ENCODE results near the gene SEMA4D.

Gene SEMA4D

DNA sequence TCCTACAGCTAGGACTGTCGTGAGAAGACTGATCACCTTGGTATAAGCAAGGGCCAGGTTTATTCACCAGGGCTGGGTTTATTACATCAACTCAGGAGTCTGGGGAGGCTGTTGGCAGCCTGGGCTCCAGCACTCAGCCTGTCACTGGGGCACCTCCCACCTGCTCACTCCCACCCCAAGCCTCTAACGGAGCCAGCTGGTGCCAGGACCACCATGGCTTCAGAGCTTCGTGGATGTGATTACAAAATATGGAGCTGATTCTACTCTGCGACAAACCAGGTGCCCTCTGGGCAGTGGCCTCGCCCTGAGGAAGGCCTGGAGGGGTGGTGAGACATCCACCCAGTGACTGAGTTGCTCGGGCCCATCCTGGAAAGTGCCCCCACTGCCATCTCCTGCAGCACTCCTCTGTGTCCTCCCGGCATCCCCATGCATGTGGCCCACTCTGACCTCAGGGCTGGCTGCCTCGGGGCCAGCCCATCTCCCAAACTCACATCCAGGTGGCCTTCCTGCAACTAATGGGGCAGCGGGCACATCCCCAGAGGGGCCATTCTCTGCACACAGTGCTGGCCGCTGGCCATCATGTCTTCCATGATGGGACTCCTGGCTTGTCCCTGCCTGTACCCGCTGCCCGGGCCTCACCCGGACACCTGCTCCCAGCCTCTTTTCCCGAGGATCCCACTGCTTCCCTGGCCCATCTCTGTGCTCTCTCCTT is 130.0 kb downstream of the SEMA4D start:
- TF ChIP-seq, protein P1, sequence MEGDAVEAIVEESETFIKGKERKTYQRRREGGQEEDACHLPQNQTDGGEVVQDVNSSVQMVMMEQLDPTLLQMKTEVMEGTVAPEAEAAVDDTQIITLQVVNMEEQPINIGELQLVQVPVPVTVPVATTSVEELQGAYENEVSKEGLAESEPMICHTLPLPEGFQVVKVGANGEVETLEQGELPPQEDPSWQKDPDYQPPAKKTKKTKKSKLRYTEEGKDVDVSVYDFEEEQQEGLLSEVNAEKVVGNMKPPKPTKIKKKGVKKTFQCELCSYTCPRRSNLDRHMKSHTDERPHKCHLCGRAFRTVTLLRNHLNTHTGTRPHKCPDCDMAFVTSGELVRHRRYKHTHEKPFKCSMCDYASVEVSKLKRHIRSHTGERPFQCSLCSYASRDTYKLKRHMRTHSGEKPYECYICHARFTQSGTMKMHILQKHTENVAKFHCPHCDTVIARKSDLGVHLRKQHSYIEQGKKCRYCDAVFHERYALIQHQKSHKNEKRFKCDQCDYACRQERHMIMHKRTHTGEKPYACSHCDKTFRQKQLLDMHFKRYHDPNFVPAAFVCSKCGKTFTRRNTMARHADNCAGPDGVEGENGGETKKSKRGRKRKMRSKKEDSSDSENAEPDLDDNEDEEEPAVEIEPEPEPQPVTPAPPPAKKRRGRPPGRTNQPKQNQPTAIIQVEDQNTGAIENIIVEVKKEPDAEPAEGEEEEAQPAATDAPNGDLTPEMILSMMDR (IDR thresholded peaks at IDR 0.05), result no peak

DNA sequence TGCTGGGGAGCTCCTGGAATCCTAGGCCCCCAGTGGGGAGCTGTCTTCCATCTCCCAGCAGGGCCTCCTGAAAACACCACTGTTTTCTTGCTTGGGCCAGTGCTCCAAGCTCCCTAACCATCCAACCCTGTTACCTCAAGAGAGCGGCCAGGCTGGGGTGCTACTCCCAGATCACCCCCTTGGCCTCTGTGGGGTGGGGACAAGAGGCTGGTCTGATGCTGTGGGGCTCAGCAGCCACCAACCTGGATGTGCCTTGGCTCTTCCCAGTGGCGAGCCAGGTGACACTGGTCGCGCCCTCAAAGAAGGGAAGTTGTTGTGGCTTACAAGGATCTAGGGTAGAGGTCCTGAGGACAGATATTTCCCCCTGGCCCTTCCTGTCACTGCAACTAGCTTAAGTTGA is 130.6 kb downstream of the SEMA4D start:
- TF ChIP-seq, protein P1 (IDR thresholded peaks at IDR 0.05), result no peak

DNA sequence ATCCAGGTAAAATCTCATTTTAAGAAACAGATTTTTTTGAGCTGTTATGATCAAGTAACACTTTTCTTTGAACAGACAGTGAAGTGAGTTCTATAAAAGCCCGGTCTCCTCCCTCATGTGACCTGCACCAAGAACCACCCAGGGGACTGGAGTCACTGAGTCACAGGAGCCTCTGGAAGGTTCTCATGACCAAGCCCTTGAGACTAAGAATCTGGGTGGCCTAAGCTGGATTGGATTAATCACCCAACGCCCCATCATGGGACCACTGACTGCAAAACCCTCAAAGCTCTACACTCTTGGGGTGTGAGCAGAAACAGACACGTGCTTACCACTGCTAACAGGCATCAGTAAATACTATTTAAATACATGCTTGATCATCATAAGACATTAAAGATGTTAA is 131.2 kb downstream of the SEMA4D start:
- TF ChIP-seq, protein P1 (IDR thresholded peaks at IDR 0.05), result no peak

DNA sequence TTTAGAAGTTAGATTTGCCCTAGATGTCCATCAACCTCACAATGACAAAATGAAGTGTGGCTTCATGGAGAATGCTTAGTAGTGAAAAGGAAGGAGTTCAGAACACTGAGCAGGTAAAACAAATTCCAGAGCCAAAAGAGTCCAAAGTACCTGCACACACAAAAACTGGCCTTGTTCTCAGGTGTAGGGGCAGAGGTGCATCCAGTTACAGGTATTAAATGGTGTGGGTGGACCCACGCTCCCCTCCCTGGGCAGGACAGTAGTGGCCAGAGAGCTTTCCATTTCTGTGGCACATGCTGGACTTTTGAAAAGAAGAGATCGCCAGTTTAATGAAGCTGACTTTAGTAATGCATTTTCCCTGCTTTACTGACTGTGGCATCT is 132.4 kb downstream of the SEMA4D start:
- TF ChIP-seq, protein P1 (IDR thresholded peaks at IDR 0.05), result no peak

DNA sequence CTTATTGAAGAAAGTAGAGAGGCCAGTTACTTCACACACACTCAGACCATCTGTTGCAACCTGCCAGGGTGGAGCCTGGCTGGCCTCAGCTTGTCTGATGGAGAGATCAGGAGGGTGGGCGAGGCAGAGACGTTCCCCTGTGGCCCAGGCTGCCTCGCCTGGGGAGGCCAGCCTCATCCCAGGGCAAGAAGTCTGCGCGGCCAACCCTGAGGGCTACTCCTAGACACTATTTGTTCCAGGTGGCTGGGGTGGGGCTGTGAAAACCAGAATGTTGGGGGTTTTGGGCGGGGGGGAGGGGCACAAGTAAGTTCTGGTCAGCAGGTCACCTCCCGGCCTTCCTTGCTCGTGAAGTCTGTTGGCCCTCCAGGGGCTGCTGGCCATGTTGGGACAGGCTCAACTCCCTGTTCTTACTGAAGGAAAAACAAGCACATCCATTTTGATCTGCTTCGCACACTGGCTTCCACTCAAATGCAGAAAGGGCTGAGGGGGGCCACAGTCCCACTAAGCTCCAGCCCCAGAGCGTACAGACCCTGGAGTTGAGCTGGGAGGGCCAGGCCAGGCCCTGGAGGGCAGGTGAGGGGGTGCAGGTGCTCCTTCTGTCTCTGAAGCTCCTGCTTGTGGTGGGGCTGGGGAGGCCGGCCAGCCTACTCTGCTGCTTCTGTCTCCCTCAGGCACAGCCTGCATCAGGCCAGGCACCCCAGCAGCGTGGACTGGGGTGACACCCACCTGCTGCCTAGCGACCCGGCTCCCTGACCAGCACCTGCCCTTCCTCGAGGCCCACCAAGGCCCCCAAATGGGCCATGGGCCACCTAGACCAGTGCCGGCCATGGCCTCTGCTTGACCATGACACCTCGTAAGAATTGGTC is 133.0 kb downstream of the SEMA4D start:
- TF ChIP-seq, protein P1 (IDR thresholded peaks at IDR 0.05), result no peak

DNA sequence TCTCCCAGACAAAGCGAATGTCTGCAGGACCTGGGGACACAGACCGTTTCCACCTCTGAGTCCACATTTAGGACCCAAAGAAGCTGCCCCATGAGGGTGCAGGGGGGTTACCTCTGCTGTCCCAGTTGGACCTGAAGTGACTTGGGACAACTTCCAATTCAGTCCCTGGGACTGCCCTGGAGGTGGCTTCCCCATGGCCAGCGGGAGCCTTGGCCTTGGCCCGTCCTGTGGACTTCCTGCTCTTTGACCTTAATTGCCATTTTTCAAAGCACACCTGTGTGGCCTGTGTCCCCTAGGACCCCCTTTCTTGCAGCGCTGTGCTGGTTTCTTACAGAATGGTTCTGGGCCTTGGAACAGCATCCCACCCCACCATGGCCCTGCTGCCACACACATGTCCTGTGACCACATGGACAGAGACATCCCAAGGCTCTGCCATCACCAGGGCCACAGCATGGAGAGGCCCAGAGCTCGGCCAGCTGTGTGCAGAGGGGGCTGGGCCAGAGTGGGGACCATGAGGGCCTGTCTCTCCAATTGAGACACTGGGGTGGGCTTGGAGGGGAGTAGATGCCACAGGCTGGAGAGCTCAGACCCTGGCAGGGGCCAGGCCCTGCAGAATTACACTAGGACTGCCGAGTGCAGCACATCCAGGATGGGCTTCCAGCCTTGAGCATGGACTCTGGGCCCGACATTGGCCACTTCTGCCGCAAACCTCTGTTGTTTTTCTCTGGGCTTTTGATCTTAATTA is 133.8 kb downstream of the SEMA4D start:
- TF ChIP-seq, protein P1 (IDR thresholded peaks at IDR 0.05), result no peak

DNA sequence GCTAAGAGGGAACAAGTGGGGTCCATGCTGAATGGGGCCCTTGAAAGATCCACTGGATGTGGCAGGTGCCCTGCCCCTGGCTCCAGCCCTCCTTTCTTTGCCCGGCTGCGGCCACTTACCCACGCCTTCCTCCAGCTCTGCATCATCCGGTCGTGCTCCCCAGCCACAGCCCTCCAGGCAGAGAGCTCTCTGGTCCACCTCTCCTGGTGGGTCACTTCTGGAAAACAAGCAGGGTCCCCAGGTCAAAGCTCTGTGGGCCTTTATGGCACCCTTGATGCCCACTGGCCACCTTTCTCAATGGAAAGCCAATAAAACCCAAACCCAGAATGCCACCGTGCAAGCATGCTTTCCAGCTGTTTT is 134.6 kb downstream of the SEMA4D start:
- TF ChIP-seq, protein P1 (IDR thresholded peaks at IDR 0.05), result no peak
